Activated CD4-positive, alpha-beta T cell treated with anti-CD3 and anti-CD28 coated beads, Interleukin-2, amount 10 ng/mL, durations not matched to agents 24 days and 14 days (primary cell): Measurements from ENCODE around the gene LRP6. TPM values are rescaled to one million over a fixed set of nuclear protein-coding genes. Genes with fewer than 3 reads are reported as not detected.
A peak's percentile ranks its signal among the peaks of the same experiment; 100 is the strongest.

Experiments
- DNase-seq: peaks from one replicate; pipeline ENCODE4 v3.0.0; 2022
- H3K27ac Mint-ChIP-seq: one replicate; pipeline ENCODE4 v1.8.0; 2022; ENCODE audit warnings: mild to moderate bottlenecking, mixed read lengths
- H3K27me3 Mint-ChIP-seq: one replicate; pipeline ENCODE4 v1.8.0; 2022; ENCODE audit warnings: mixed read lengths
- H3K36me3 Mint-ChIP-seq: one replicate; pipeline ENCODE4 v1.8.0; 2022; ENCODE audit warnings: low read depth, mild to moderate bottlenecking, mixed read lengths
- H3K4me1 Mint-ChIP-seq: one replicate; pipeline ENCODE4 v1.8.0; 2021; ENCODE audit warnings: mixed read lengths
- H3K4me3 Mint-ChIP-seq: one replicate; pipeline ENCODE4 v1.8.0; 2022; ENCODE audit warnings: mild to moderate bottlenecking, moderate library complexity, mixed read lengths
- H3K9me3 Mint-ChIP-seq: one replicate; pipeline ENCODE4 v1.8.0; 2021; ENCODE audit warnings: mixed read lengths
- intact Hi-C: fragments of 100-400 bp; cut with micrococcal nuclease; formaldehyde crosslinking; loops from one replicate; pipeline ENCODE4 v1.15.1; 2023
- total RNA-seq: library from RNA; stranded (reverse); gene quantifications from 2 replicates; pipeline ENCODE4 v1.2.3, GENCODE V29; 2022

Gene LRP6
- total RNA-seq, 1 donor from 2014 or later: 8.4 TPM

DNA sequence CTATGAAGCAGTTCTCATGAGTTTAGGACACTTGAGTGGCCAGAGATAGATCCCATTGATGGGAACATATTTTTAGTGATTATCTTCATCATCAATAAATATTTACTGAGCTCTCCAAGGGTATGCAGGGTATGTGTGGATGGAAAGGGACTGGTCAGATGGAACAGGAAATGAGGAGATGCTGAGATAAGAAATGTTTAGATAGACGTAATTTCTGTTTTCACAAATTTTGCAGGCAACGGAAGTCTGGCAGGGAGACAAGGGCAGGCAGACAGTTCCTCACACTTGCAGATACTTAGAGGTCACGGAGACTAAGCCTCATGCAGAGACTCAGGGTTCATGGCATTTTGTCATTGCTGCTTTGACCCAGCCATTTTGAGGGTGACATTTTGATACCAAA is 171.8 kb downstream of the LRP6 start:
- H3K27ac Mint-ChIP-seq: no peak overlapping the region
- H3K9me3 Mint-ChIP-seq: no peaks in the 10 kb centered on the region
- H3K36me3 Mint-ChIP-seq: peaks cover 28% of the 10 kb centered on the region
- intact Hi-C loops: no loop called here
- DNase-seq: no peak
- no peaks in the 10 kb centered on the region for H3K27me3 Mint-ChIP-seq
- H3K4me3 Mint-ChIP-seq: no peak overlapping the region
- H3K4me1 Mint-ChIP-seq: peaks cover 2% of the 10 kb centered on the region

DNA sequence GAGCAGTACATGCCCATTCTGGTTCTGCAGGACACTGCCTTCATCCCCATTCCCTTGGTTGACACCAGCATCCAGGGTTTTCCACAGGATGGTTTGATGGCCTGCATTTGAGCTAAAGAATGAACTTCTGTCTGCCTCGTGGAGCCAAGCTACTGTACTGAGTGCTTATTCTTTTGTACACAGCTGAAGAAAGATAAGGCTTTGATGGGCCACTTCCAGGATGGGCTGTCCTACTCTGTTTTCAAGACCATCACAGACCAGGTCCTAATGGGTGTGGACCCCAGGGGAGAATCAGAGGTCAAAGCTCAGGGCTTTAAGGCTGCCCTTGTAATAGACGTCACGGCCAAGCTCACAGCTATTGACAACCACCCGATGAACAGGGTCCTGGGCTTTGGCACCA is 172.4 kb downstream of the LRP6 start:
- intact Hi-C loops: no loop called here
- no peaks in the 10 kb centered on the region for H3K27me3 Mint-ChIP-seq
- no peak overlapping the region for H3K27ac Mint-ChIP-seq
- no peaks in the 10 kb centered on the region for H3K9me3 Mint-ChIP-seq
- no peak for DNase-seq
- peaks cover 28% of the 10 kb centered on the region for H3K36me3 Mint-ChIP-seq
- H3K4me1 Mint-ChIP-seq: peaks cover 2% of the 10 kb centered on the region
- no peak overlapping the region for H3K4me3 Mint-ChIP-seq

GRCh38 chr12:12091977-12092663 is 174.7 kb downstream of the LRP6 start:
- Mint-ChIP-seq H3K9me3 (peaks cover 3% of the 10 kb centered on the region), H3K27me3 (no peaks in the 10 kb centered on the region), H3K4me3 (no peak overlapping the region), H3K4me1 (peaks cover 2% of the 10 kb centered on the region), H3K27ac (no peak overlapping the region), H3K36me3 (peaks cover 18% of the 10 kb centered on the region)
- intact Hi-C loops: no loop called here
- no peak for DNase-seq

DNA sequence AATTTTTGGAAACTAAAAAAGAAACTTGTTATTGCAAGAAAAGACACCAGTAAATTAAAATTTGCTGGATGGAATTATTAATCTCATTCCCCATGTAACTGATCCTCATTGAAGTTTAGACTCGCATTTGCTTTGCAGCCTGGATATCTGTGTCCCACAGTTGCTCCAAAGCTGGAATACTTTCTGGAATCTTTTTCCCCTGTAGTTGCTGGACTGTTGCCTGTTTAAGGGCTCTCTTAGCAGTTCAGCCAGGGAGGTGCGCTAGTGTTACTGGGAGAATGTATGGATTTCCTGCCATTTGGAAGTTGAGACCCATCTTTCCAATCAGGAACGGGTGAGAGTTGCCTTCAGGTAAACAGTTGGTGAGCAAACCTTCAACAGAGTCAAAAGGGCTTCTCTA is 175.8 kb downstream of the LRP6 start:
- Mint-ChIP-seq H3K9me3 (peaks cover 3% of the 10 kb centered on the region), H3K27ac (no peak overlapping the region), H3K36me3 (peaks cover 17% of the 10 kb centered on the region), H3K4me3 (no peak overlapping the region), H3K27me3 (no peaks in the 10 kb centered on the region), H3K4me1 (peaks cover 2% of the 10 kb centered on the region)
- intact Hi-C loops: no loop called here
- DNase-seq: no peak

DNA sequence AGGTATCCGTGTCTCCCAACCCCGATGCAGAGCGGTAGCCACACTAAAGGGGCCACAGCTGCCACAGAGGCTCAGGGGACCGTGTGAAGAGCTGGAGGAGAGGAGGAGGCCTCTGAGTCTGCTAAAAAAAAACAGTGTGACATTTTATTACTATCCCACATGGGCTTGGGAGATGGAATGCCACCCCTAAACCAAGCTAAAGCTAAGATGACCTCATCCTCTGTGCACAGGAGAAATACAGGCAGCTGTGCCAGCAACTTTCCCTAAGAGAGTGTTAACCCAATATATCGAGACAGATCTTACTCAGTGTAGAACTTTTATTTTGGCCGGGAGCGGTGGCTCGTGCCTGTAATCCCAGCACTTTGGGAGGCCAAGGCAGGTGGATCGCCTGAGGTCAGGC is 178.1 kb downstream of the LRP6 start:
- Mint-ChIP-seq H3K9me3 (peaks cover 3% of the 10 kb centered on the region), H3K4me1 (no peaks in the 10 kb centered on the region)

GRCh38 chr12:12088147-12088546 is 178.7 kb downstream of the LRP6 start:
- peaks cover 3% of the 10 kb centered on the region for H3K9me3 Mint-ChIP-seq
- H3K27ac Mint-ChIP-seq: no peak overlapping the region
- H3K4me3 Mint-ChIP-seq: no peak overlapping the region
- no peaks in the 10 kb centered on the region for H3K27me3 Mint-ChIP-seq
- intact Hi-C loops: no loop called here
- peaks cover 6% of the 10 kb centered on the region for H3K36me3 Mint-ChIP-seq
- DNase-seq: no peak
- no peaks in the 10 kb centered on the region for H3K4me1 Mint-ChIP-seq

More for the DNA sequence above, 178.1 kb downstream of the LRP6 start:
- Mint-ChIP-seq H3K27me3 (no peaks in the 10 kb centered on the region), H3K4me3 (no peak overlapping the region), H3K27ac (no peak overlapping the region), H3K36me3 (peaks cover 6% of the 10 kb centered on the region)
- intact Hi-C loops: no loop called here
- DNase-seq: no peak

GRCh38 chr12:12087693-12088034 is 179.2 kb downstream of the LRP6 start:
- H3K4me1 Mint-ChIP-seq: no peaks in the 10 kb centered on the region
- intact Hi-C loops: no loop called here
- H3K4me3 Mint-ChIP-seq: no peak overlapping the region
- peaks cover 6% of the 10 kb centered on the region for H3K36me3 Mint-ChIP-seq
- no peak overlapping the region for H3K27ac Mint-ChIP-seq
- H3K27me3 Mint-ChIP-seq: no peaks in the 10 kb centered on the region
- peaks cover 3% of the 10 kb centered on the region for H3K9me3 Mint-ChIP-seq
- DNase-seq: no peak

- H3K9me3 Mint-ChIP-seq: peaks cover 3% of the 10 kb centered on the region
- H3K4me3 Mint-ChIP-seq: no peak overlapping the region
- DNase-seq: no peak
- no peaks in the 10 kb centered on the region for H3K4me1 Mint-ChIP-seq
- H3K27ac Mint-ChIP-seq: no peak overlapping the region
- no peaks in the 10 kb centered on the region for H3K27me3 Mint-ChIP-seq
- intact Hi-C loops: no loop called here
- peaks cover 6% of the 10 kb centered on the region for H3K36me3 Mint-ChIP-seq
Measured at GRCh38 chr12:12086973-12087692, 179.7 kb downstream of the LRP6 start.

DNA sequence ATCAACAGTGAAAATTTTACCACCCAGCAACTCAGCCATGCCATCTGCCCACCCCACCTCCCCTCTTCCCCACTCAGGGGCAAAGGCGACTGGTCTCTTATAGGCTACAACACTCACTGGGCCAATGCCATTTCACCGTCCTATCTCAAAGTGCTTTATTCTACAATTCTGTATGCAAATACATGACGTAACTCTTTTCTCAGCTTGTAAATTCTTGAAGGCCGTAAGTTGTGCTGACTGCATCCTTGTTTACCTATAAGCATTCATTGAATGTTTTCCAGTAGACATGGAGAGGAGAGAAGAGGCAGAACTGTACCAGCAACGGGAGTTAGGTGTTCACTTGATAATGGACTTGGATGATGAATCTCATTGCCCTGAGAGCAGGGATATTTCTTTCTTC is 180.5 kb downstream of the LRP6 start:
- intact Hi-C loops: no loop called here
- Mint-ChIP-seq H3K9me3 (peaks cover 3% of the 10 kb centered on the region), H3K4me1 (peaks cover 4% of the 10 kb centered on the region), H3K27ac (no peak overlapping the region), H3K4me3 (no peak overlapping the region), H3K36me3 (peaks cover 6% of the 10 kb centered on the region), H3K27me3 (no peaks in the 10 kb centered on the region)
- no peak for DNase-seq

DNA sequence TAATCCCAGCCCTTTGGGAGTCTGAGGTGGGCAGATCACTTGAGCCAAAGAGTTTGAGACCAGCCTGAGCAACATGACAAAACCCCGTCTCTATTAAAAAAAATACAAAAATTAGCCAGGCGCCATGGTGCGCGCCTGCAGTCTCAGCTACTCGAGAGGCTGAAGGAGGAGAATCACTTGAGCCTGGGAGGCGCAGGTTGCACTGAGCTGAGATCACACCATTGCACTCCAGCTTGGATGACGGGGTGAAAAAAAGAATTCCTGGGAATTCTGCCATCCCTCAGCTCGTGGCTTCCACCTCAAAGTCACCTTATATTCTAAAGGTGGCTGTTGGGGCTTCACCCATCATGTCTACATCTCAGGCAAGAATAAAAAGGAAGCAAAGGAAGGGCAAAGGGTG is 183.2 kb downstream of the LRP6 start:
- peaks cover 6% of the 10 kb centered on the region for H3K36me3 Mint-ChIP-seq
- DNase-seq: no peak
- peaks cover 4% of the 10 kb centered on the region for H3K4me1 Mint-ChIP-seq
- H3K4me3 Mint-ChIP-seq: no peak overlapping the region
- intact Hi-C loops: loop anchor here (2.0 kb wide), 2 partner anchors 243 to 251 kb away; no protein-coding TSS in a partner anchor
- H3K9me3 Mint-ChIP-seq: peaks cover 3% of the 10 kb centered on the region
- no peak overlapping the region for H3K27ac Mint-ChIP-seq
- H3K27me3 Mint-ChIP-seq: no peaks in the 10 kb centered on the region

- peaks cover 5% of the 10 kb centered on the region for H3K4me1 Mint-ChIP-seq
- intact Hi-C loops: loop anchor here (2.0 kb wide), 2 partner anchors 245 to 253 kb away; no protein-coding TSS in a partner anchor
- H3K27ac Mint-ChIP-seq: no peak overlapping the region
Measured at GRCh38 chr12:12081836-12082497, 184.9 kb downstream of the LRP6 start.

GRCh38 chr12:12079291-12079690 is 187.6 kb downstream of the LRP6 start:
- intact Hi-C loops: no loop called here
- Mint-ChIP-seq H3K4me3 (no peak overlapping the region), H3K36me3 (peaks cover 10% of the 10 kb centered on the region), H3K4me1 (peaks cover 5% of the 10 kb centered on the region), H3K27ac (no peak overlapping the region), H3K27me3 (no peaks in the 10 kb centered on the region), H3K9me3 (no peaks in the 10 kb centered on the region)
- DNase-seq: no peak

More at GRCh38 chr12:12081836-12082497, 184.9 kb downstream of the LRP6 start:
- no peaks in the 10 kb centered on the region for H3K9me3 Mint-ChIP-seq
- H3K36me3 Mint-ChIP-seq: peaks cover 8% of the 10 kb centered on the region
- DNase-seq: peak; percentile 60
- H3K4me3 Mint-ChIP-seq: no peak overlapping the region
- H3K27me3 Mint-ChIP-seq: no peaks in the 10 kb centered on the region

DNA sequence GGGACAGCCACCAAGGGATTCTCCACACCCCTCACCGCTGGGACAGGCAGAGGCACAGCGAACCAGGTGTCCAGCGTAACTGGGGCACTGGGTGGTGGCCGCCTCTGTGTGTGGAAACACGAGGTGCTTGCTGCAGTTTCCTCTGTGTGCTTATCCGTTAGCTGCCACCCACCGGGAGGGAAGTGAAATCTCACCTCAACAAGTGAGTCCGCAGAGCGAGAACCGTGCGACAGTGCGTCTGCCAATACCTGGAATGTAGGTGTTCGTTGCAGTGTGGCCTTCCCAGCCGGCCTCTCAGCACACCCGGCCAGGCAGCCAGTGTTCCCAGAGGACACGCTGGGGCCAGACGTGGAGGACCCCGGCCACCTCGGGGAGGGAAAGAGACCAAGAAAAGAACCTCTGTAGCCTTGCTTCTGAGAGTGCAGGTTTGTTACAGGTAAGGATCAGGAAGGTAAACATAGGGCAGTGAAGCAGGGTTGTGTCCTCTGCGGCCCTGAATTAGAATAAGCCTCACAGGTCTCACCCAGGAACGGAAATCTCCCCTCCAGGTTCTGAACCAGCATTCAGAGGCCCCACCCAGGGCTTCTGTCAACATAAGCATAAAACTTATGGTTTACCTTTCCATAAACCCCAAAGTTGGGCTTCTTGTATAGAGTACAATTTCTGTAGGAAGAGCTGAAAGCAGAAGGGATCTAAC is 194.6 kb downstream of the LRP6 start:
- DNase-seq: peak; percentile 81
- Mint-ChIP-seq H3K9me3 (peaks cover 4% of the 10 kb centered on the region), H3K27ac (peak overlapping the region; percentile 91), H3K4me1 (peaks cover 31% of the 10 kb centered on the region), H3K27me3 (no peaks in the 10 kb centered on the region), H3K36me3 (peaks cover 8% of the 10 kb centered on the region), H3K4me3 (peak overlapping the region; percentile 83)
- intact Hi-C loops: no loop called here
